Stimulated activated CD8-positive, alpha-beta memory T cell treated with anti-CD3 and anti-CD28 coated beads, Interleukin-7, amount 100 ng/mL, for 4 hours (primary cell): ENCODE results near the gene MRPL32.

Experiments
- DNase-seq, 2 donors: peaks; one replicate each; pipeline ENCODE4 v3.0.0-alpha.2; 2020; ENCODE audit warnings: low read depth in 2 of 2

Gene MRPL32

DNA sequence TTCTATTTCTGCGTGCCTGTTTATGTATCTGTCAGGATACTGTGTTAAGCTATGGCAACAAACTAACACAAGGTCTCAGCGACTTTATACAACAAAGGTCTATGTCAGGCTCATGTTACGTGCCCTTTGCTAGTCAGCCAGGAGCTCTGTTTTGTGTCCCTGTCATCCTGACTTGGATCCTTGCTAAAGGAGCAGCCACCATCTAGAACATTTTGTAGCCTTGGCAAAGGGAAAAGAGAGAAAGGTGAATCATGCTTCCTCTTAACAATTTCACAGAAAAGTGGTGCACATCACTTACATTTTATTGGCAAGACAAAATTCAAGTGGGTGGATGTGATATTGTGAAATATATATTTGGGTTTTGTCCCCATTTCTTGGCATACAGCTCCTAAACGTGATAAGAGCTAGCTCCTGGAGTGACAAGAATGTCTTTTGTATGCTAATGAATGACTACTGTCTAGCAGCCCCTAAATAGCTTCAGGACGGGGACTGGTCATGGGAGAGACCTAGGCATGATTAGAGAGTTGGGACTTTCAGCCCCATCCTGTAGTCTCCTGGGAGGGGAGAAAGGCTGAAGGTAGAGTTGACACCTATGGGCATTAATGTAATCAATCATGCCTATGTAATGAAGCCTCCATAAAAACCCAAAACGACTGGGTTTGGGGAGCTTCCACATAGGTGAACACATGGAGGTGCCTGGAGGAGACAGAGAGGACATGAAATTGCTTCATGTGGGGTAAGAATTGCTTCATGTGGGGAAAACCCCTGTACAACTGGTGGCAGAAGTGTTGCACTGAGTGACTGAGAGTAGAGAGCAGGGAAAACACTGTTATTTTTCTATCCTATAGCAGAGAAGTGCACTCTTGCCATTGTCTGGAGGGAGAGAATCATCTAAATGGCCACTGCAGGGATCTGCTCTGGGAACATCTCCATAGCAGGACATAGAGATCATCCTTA lies 33.0 kb downstream of the MRPL32 start:
- DNase-seq: no peak

DNA sequence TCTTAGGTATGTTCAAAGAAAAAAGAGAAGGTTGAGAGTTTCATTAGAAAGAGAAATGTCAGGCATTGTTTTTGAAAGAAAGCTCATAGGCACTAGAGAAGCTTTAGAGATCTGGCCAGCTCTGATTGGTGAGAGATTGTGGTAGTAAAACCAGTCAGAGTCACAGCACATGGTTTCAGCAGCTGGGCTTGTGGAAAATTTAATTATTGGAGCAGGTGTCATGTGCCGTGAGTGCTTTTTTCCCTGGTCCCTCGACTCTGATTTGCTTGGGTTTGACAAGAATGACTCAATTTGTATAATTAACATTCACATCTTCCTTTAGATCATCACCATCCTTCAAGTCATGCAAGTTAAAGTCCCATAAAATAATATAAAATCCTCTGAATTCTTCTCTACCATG lies 35.2 kb downstream of the MRPL32 start:
- DNase-seq: no peak

DNA sequence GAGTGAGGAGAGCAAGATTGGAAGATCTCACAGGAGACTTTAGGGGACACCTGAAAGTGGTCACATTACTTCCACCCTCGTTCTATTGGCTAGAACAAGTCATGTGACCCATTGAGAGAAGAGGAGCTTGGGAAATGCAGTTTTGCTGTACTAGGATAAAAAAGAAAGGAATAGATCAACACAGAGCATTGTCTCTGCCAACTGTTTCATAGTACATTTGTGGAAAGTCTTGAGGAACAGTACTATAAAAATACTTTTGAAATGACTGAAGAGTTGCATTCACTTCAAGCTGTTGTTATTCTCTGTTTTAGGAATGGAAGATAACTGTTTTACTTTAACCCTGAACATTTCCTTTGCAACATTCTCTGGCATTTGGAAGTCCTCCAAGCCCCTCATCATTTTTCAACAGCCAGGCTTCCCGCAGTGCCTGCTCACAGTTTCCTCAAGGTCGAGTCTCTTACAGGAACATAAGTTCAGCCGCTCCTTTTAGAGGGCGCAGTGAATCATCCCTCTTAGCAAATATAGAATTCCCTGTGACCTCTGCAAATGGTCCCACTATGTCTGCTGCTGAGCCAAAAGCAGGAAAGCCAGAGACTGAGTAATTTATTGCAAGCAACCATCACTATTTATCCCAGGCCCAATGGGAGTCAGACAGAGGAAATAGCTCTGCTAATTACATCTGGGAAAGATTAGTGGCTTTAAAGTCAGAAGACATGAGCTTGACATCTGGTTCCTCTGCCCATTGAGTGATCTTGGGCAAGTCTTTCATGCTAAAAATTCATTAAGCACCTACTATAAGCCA lies 40.7 kb downstream of the MRPL32 start:
- no peak for DNase-seq

DNA sequence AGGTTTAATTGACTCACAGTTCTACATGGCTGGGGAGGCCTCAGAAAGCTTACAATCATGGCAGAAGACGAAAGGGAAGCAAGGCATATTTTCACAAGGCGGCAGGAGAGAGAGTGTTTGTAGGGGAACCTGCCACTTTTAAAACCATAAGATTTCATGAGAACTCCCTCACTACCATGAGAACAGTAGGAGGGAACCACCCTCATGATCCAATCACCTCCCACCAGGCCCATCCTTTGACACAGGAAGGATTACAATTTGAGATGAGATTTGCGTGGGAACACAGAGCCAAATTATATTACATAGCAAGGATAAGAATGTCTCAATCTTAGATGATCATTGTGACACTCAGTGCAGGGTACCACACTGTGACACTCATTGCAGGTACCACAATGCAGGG lies 44.2 kb downstream of the MRPL32 start:
- no peak for DNase-seq

GRCh38 chr7:42978496-42978895 lies 46.3 kb downstream of the MRPL32 start:
- DNase-seq: no peak

- DNase-seq: no peak
Measured at GRCh38 chr7:42980084-42980483, 47.9 kb downstream of the MRPL32 start.

DNA sequence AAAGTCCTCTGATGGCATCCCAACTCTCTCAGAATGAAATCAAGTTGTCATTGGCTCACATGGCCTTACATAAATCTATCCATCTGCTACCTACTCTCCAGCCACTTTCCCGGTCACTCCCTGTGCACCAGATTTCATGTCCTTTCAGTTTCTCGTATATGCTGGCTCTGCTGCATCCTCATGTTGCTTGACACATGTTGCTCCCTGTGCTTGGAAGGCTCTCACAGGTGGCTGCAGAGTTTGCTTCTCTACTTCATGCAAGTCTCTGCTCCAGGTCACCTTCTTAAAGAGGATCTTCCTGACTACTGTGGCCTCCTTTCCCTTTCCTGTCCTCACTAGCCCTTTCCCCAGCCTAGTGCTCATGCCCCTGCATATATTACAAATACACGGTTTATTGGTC lies 48.3 kb downstream of the MRPL32 start:
- DNase-seq: no peak

DNA sequence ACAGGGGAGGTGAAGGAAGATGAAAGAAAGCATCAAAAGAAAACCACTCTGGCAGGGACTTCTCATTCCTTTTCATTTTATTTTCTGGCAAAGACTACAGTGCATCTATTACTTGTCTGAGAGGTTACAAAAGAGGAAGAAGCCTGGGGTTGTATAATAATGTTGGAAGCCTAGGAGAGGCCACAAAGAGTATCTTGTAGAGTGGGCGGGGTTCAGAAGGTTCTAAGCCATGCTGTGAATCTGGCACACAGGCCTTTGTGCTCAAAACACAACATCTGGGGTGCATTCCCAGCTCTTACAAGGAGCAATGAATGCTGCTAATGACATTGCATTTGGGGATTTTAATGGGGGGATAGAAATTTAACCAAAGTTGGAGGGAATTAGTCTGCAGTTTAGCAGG lies 49.4 kb downstream of the MRPL32 start:
- DNase-seq: no peak

GRCh38 chr7:42982604-42983115 lies 50.5 kb downstream of the MRPL32 start:
- DNase-seq: no peak

DNA sequence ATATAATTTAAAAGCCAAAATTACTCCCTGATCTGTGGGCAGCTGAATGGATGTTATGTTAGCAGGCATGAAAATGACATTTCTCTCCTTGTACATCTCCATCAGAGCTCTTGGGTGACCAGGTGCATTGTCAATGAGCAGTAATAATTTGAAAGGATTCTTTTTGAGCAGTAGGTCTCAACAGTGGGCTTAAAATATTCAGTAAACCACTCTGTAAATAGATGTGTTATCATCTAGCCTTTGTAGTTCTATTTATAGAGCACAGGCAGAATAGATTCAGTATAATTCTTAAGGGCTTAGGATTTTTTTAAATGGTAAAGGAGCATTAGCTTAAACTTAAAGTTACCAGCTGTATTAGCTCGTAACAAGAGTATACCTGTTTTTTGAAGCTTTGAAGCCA lies 52.0 kb downstream of the MRPL32 start:
- no peak for DNase-seq

DNA sequence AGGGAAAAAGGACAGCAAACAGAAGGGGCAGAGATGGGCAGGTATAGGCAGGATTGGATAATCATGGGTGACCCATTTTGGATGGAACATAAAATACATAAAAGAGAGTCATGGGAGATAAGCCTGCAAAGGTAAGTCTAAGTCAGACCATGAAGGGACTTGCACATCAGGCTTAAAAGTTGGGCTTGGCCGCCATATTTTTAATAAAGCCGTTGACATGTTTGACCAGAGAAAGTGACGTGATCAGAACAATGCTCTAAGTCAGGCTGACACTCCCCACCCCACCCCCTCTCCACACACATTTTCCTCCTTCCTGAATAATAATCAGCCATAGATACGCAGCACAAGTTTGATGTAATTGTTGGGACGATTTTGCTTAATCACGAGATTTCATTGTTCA lies 54.0 kb downstream of the MRPL32 start:
- DNase-seq: no peak

DNA sequence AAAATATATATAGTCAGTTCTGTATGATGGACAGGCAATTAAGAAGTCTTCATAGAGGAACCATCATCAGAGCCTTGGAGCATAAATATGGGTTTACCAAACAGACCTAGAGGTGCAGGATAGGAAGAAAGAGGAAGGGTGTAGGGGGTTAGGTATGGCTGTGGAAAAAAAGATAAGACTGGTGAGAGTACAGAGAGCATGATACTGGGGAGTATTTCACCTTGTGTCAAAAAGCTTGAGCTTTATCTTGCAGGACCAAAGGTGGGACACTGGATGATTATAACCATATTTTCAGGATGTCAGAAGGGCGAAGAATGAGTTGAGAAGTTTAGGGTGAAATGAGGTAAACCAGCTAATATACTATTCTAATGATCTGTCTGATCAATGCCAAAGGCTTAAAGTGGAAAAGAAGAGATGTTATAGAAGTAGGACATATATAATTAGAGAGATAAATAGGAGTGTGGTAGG lies 54.6 kb downstream of the MRPL32 start:
- DNase-seq: no peak
